DOHH2 (cell line): ENCODE measurements around the gene ANTKMT.
A peak's percentile ranks its signal among the peaks of the same experiment; 100 is the strongest.

Experiments used
- H3F3A ChIP-seq: fragments of 200-600 bp; sonication (generic), shearing (Covaris generic); 2 replicates; pipeline ENCODE4 v1.6.0; 2016; ENCODE audit warnings: antibody characterized with exemption, mild to moderate bottlenecking; ENCODE audit not compliant: control insufficient read depth, insufficient read depth
- H3K27ac ChIP-seq: fragments of 200-600 bp; sonication (generic); 2 replicates; pipeline ENCODE4 v1.5.1; 2014; ENCODE audit warnings: low read depth, mild to moderate bottlenecking, low read length, moderate library complexity
- H3K27me3 ChIP-seq: fragments of 200-600 bp; sonication (generic); 2 replicates; pipeline ENCODE4 v1.6.1; 2014; ENCODE audit warnings: mild to moderate bottlenecking, low read length, mixed read lengths; ENCODE audit not compliant: control insufficient read depth
- H3K36me3 ChIP-seq: fragments of 200-600 bp; sonication (generic); 2 replicates; pipeline ENCODE4 v1.6.1; 2014; ENCODE audit warnings: mild to moderate bottlenecking, low read length, moderate library complexity, mixed read lengths; ENCODE audit not compliant: control insufficient read depth
- H3K4me1 ChIP-seq: fragments of 200-600 bp; sonication (generic); 2 replicates; pipeline ENCODE4 v1.6.1; 2014; ENCODE audit warnings: mild to moderate bottlenecking, low read length, mixed read lengths; ENCODE audit not compliant: control insufficient read depth
- H3K4me2 ChIP-seq: fragments of 200-600 bp; sonication (generic); 2 replicates; pipeline ENCODE4 v1.6.0; 2014; ENCODE audit warnings: mild to moderate bottlenecking, low read length, moderate library complexity
- H3K4me3 ChIP-seq: fragments of 200-600 bp; sonication (generic); 2 replicates; pipeline ENCODE4 v1.5.1; 2014; ENCODE audit warnings: mild to moderate bottlenecking, low read length, mixed read lengths
- H3K79me2 ChIP-seq: fragments of 200-600 bp; sonication (generic); 2 replicates; pipeline ENCODE4 v1.6.1; 2014; ENCODE audit warnings: mild to moderate bottlenecking, low read length, mixed read lengths; ENCODE audit not compliant: control insufficient read depth
- H3K9me2 ChIP-seq: fragments of 200-600 bp; sonication (generic); replicated peaks from 2 replicates; pipeline ENCODE4 v1.6.1; 2014; ENCODE audit warnings: mild to moderate bottlenecking, low read length, mixed read lengths; ENCODE audit not compliant: control insufficient read depth
- H3K9me3 ChIP-seq: fragments of 200-600 bp; sonication (generic); 2 replicates; pipeline ENCODE4 v1.6.1; 2014; ENCODE audit warnings: antibody characterized with exemption, low read length, mixed read lengths; ENCODE audit not compliant: control insufficient read depth, insufficient read depth
- H4K20me1 ChIP-seq: fragments of 200-600 bp; sonication (generic); 2 replicates; pipeline ENCODE4 v1.6.0; 2014; ENCODE audit warnings: low read depth, mild to moderate bottlenecking, antibody characterized with exemption, low read length, moderate library complexity; ENCODE audit not compliant: control insufficient read depth, insufficient read depth
- EZH2phosphoT487 ChIP-seq: fragments of 200-600 bp; sonication (generic); IDR thresholded peaks from 2 replicates; pipeline ENCODE4 v1.6.1; 2017; ENCODE audit warnings: borderline replicate concordance, mild to moderate bottlenecking, antibody characterized with exemption, low read length, moderate library complexity, mixed read lengths
- TF ChIP-seq, protein P1 (sequence below): fragments of 200-600 bp; sonication (generic); IDR thresholded peaks from one replicate; pipeline ENCODE4 v1.5.1; 2014; ENCODE audit warnings: antibody characterized with exemption, mild to moderate bottlenecking, low read depth, low read length; ENCODE audit not compliant: poor library complexity, severe bottlenecking

ANTKMT gene

DNA sequence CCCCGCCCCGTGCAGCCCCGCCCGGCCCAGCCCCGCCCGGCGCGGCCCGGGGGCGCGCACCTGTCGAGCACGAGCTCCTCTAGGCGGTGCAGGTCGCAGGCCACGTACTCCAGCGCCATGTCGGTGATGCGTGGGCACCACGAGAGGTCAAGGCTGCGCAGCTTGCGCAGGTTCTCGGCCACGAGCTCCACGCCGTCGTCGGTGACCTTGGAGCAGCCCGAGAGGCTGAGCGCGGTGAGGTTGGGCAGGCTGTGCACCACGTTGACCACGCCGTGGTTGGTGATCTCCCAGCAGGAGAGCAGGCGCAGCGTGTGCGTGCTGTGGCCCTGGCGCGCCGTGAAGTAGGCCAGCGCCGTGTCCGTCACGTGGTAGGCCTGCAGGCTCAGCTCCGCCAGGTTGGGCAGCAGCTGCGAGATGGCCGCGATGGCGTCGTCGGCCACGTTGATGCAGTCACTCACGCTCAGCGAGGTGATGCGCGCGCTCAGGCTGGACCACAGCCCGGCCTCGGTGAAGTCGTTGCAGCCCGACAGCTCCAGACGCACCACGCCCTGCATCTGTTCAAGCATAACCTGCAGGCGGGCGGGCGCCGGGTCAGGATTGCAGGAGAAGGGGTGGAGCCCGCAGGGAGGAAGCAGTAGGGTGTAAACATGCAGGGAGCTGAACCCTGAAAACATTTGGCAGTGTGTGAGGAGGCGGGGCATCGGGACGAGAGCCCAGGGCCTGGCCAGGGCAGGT lies 25.4 kb upstream of the ANTKMT start:
- no peaks in the 10 kb centered on the region for H3K9me3 ChIP-seq
- TF ChIP-seq, protein P1, sequence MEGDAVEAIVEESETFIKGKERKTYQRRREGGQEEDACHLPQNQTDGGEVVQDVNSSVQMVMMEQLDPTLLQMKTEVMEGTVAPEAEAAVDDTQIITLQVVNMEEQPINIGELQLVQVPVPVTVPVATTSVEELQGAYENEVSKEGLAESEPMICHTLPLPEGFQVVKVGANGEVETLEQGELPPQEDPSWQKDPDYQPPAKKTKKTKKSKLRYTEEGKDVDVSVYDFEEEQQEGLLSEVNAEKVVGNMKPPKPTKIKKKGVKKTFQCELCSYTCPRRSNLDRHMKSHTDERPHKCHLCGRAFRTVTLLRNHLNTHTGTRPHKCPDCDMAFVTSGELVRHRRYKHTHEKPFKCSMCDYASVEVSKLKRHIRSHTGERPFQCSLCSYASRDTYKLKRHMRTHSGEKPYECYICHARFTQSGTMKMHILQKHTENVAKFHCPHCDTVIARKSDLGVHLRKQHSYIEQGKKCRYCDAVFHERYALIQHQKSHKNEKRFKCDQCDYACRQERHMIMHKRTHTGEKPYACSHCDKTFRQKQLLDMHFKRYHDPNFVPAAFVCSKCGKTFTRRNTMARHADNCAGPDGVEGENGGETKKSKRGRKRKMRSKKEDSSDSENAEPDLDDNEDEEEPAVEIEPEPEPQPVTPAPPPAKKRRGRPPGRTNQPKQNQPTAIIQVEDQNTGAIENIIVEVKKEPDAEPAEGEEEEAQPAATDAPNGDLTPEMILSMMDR, result no peak
- TF ChIP-seq EZH2phosphoT487, result no peak
- peaks cover 26% of the 10 kb centered on the region for H3K27me3 ChIP-seq

DNA sequence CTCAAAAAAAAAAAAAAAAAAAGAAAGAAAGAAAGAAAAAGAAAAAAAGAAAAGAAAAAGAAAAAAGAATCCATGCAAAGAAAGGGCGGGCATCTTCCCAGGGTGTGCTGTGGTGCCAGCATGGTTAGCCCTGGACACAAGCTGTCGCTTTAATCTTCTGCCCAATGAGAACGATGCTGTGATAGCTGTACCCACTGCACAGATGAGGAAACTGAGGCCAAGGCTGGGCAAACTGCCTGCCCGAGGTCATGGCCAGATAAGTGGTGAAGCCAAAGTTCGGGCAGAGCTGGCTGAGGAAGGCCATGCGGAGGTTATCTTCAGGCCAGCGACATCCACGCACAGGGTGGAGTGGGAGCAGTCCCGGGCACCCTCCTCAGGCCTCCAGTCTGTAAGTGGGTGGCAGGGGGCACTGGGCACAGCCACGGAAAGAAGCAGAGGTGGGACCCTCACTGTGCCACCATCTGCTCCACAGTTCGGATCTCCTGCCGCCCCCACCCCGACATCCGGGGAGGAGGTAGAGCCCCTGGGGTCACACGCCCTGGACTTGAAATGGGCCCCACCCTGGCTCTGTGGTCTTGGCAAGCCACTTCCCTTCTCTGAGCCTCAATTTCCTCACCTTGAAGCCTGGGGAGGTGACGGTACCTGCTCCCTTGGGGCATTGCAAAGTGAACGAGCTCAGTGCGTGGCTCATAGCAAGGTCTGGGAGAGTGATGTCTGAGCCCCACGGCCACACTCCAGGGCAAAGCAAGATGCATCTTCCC lies 21.9 kb upstream of the ANTKMT start:
- Histone ChIP-seq H3K9me2 (no peaks in the 10 kb centered on the region), H3K79me2 (no peaks in the 10 kb centered on the region), H3K9me3 (no peaks in the 10 kb centered on the region), H3K36me3 (no peaks in the 10 kb centered on the region), H4K20me1 (no peaks in the 10 kb centered on the region), H3K27ac (no peak overlapping the region), H3F3A (no peaks in the 10 kb centered on the region; the same call in 1 of the 2 replicates), H3K4me2 (no peak overlapping the region), H3K27me3 (peaks cover 55% of the 10 kb centered on the region), H3K4me1 (peaks cover 18% of the 10 kb centered on the region), H3K4me3 (no peak overlapping the region)
- TF ChIP-seq, protein P1, result no peak
- no peak for TF ChIP-seq EZH2phosphoT487

More for the DNA sequence above, 25.4 kb upstream of the ANTKMT start:
- Histone ChIP-seq H3K79me2 (no peaks in the 10 kb centered on the region), H3K4me2 (peak overlapping the region; percentile 97), H3K4me1 (peaks cover 22% of the 10 kb centered on the region), H3F3A (peaks cover 7% of the 10 kb centered on the region), H3K36me3 (no peaks in the 10 kb centered on the region), H3K9me2 (no peaks in the 10 kb centered on the region), H4K20me1 (no peaks in the 10 kb centered on the region), H3K4me3 (peak overlapping the region; percentile 80), H3K27ac (no peak overlapping the region)

DNA sequence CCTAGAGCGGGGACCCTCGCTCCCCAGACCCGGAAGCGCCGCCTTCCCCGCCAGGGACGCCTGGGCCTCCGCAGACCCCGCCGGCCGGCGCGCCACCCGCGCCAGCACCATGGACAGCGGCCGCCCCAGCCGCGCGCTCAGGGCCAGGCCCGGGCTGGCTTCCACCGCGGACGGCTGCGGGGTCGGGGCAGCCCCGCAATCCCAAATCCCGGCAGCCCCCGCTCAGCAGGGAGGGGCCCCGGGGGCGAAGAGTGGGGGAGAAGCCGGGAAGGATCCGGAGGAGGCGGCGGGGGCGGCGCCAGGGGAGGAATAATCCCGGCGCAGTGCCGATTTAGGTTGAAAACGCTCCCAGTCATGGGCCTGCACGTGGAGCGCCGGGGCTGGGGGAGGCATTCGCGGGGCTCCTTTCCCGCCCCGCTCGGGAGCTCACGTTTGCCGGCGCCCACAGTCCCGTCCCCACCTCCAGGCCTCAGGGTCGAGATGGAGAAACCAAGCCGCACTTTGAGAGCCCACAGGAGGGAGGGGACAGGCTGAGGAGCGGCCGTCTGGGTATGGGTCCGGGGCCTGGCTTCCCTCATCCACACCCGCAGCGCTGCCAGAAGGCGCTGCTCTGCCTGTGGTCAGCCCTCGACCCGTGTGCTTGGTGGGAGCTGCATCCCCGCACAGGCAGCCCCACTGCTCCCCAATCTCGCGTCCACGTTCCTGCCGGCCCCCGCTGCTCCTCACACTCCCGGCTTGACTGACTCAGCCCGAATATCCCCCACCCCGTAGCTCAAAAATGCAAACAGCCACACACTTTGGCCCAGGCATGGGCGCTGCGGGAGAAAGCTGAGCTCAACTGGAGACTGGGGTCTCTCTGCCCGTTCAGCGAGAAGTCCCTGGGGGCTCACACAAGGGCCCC lies 20.0 kb upstream of the ANTKMT start:
- Histone ChIP-seq H3K4me3 (no peak overlapping the region), H3K36me3 (no peaks in the 10 kb centered on the region), H3K4me2 (no peak overlapping the region), H3F3A (no peaks in the 10 kb centered on the region), H3K27ac (no peak overlapping the region), H3K9me2 (no peaks in the 10 kb centered on the region), H3K79me2 (no peaks in the 10 kb centered on the region), H3K4me1 (peaks cover under 1% of the 10 kb centered on the region), H3K27me3 (peaks cover 49% of the 10 kb centered on the region), H3K9me3 (no peaks in the 10 kb centered on the region), H4K20me1 (no peaks in the 10 kb centered on the region)
- TF ChIP-seq EZH2phosphoT487, result no peak
- TF ChIP-seq, protein P1, result no peak
